HepG2 (cell line): ENCODE measurements around the gene MLST8. TPM values are rescaled to one million over a fixed set of nuclear protein-coding genes. Genes with fewer than 3 reads are reported as not detected.

ENCODE experiments used
- KLF13 ChIP-seq: sonication (generic); formaldehyde crosslinking; IDR thresholded peaks from 2 replicates; pipeline ENCODE4 v1.4.0; 2020; ENCODE audit warnings: mild to moderate bottlenecking, missing genetic modification reagents
- PTBP1 ChIP-seq: fragments of 200-400 bp; formaldehyde crosslinking; IDR thresholded peaks from 2 replicates; pipeline ENCODE4 v1.6.1; 2018; ENCODE audit warnings: low read length, low read depth; ENCODE audit not compliant: poor library complexity, severe bottlenecking
- WIZ ChIP-seq: sonication (generic); formaldehyde crosslinking; IDR thresholded peaks from 2 replicates; pipeline ENCODE4 v1.5.1; 2020; ENCODE audit warnings: mild to moderate bottlenecking, missing genetic modification reagents
- ZNF331 ChIP-seq: sonication (generic); formaldehyde crosslinking; IDR thresholded peaks from 2 replicates; pipeline ENCODE4 v1.4.0; 2020; ENCODE audit warnings: missing genetic modification reagents
- ZNF775 ChIP-seq: sonication (generic); formaldehyde crosslinking; IDR thresholded peaks from 2 replicates; pipeline ENCODE4 v1.4.0; 2020; ENCODE audit warnings: missing genetic modification reagents, mild to moderate bottlenecking, moderate library complexity, borderline replicate concordance
- polyA plus RNA-seq, 8 experiments: library from polyadenylated mRNA; depleted of rRNA in 3 of 8; stranded (reverse) in 7 of 8; unstranded in 1 of 8; fragments of >200 nt; fragmentation: Illumina TruSeq in 4 of 8; extraction: Trizol in 4 of 8; gene quantifications; 2 replicates each; pipeline versions ENCODE4 v1.2.1 to v1.2.3, GENCODE V29; 2011 to 2016; ENCODE audit warnings: low read depth in 4 of 8, missing spikeins in 1 of 8, mixed read lengths in 1 of 8; ENCODE audit not compliant: insufficient read depth in 1 of 8
- total RNA-seq, 5 experiments: library from RNA; depleted of rRNA; stranded (reverse); fragments of >200 nt; fragmentation: Illumina TruSeq; extraction: Trizol; gene quantifications; 2 replicates each; pipeline ENCODE4 v1.2.3, GENCODE V29; 2016; ENCODE audit warnings: low read depth in 1 of 5
- TF ChIP-seq, protein P1 (sequence below): IDR thresholded peaks from 2 replicates; pipeline ENCODE4 v1.6.1; 2016; ENCODE audit warnings: low read depth, missing genetic modification reagents, missing compliant biosample characterization
- TF ChIP-seq, protein P2 (sequence below): sonication (generic); formaldehyde crosslinking; IDR thresholded peaks from 2 replicates; pipeline ENCODE4 v1.4.0; 2020; ENCODE audit warnings: mild to moderate bottlenecking, missing genetic modification reagents
- TF ChIP-seq, protein P3 (sequence below): sonication (generic); formaldehyde crosslinking; IDR thresholded peaks from 2 replicates; pipeline ENCODE4 v1.5.1; 2020; ENCODE audit warnings: missing genetic modification reagents, mild to moderate bottlenecking, borderline replicate concordance
- TF ChIP-seq, protein P4 (sequence below): sonication (generic); formaldehyde crosslinking; IDR thresholded peaks from 2 replicates; pipeline ENCODE4 v1.4.0; 2020; ENCODE audit warnings: missing genetic modification reagents, borderline replicate concordance
- TF ChIP-seq, protein P5 (sequence below): sonication (generic); formaldehyde crosslinking; IDR thresholded peaks from 2 replicates; pipeline ENCODE4 v1.8.0; 2022; ENCODE audit warnings: mild to moderate bottlenecking, missing genetic modification reagents, moderate library complexity
- TF ChIP-seq, protein P6 (sequence below): sonication (generic); IDR thresholded peaks from 2 replicates; pipeline ENCODE4 v1.6.1; 2016; ENCODE audit warnings: low read depth, borderline replicate concordance

The MLST8 gene
- total and polyA plus RNA-seq, 2 of the 13 experiments (the other 11 are each of a cell fraction or from before 2014, with no cell fraction given): 30.8 to 72.7 TPM

DNA sequence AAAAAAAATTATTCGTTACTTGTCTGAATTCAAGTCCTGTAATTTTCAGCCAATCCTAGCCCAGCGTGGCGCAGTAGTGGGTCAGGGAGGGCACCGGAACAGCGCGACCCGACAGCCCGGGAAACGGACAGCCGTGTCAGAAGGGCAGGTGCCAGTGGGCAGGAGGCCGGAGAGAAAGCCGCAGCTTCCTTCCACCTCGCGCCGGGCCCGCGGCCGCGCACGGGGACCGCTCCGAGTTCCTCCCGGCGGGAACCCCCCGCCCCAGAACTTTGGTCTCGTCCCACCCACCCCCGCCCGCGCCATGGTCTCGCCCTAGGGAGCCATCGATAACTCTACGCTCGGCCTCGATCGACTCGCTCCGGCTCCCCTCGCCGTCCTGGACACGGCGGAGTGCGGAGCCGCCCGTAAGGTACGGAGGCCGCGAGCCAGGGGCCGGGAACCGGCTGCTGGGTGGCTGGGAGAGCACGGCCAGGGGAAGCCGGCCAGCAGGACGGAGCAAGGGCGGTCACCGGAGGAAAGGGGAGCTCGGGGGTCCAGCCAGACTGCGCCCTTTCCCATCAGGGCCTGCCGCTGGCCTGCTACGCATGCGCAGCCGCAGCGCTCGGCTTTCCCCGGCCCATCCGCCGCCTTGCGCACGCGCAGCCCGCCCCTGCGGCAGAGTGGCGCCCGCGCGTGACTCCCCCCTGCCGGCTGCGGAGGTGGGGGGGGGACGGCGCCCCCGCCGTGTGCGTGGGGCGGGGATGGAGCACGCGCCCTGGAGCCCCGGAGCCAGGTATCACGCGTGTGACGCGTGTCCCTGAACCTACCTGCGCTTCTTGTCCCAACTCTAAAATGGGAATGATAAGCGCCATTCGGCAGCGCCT is at the start of gene MLST8 (continued):
- TF ChIP-seq, protein P1, sequence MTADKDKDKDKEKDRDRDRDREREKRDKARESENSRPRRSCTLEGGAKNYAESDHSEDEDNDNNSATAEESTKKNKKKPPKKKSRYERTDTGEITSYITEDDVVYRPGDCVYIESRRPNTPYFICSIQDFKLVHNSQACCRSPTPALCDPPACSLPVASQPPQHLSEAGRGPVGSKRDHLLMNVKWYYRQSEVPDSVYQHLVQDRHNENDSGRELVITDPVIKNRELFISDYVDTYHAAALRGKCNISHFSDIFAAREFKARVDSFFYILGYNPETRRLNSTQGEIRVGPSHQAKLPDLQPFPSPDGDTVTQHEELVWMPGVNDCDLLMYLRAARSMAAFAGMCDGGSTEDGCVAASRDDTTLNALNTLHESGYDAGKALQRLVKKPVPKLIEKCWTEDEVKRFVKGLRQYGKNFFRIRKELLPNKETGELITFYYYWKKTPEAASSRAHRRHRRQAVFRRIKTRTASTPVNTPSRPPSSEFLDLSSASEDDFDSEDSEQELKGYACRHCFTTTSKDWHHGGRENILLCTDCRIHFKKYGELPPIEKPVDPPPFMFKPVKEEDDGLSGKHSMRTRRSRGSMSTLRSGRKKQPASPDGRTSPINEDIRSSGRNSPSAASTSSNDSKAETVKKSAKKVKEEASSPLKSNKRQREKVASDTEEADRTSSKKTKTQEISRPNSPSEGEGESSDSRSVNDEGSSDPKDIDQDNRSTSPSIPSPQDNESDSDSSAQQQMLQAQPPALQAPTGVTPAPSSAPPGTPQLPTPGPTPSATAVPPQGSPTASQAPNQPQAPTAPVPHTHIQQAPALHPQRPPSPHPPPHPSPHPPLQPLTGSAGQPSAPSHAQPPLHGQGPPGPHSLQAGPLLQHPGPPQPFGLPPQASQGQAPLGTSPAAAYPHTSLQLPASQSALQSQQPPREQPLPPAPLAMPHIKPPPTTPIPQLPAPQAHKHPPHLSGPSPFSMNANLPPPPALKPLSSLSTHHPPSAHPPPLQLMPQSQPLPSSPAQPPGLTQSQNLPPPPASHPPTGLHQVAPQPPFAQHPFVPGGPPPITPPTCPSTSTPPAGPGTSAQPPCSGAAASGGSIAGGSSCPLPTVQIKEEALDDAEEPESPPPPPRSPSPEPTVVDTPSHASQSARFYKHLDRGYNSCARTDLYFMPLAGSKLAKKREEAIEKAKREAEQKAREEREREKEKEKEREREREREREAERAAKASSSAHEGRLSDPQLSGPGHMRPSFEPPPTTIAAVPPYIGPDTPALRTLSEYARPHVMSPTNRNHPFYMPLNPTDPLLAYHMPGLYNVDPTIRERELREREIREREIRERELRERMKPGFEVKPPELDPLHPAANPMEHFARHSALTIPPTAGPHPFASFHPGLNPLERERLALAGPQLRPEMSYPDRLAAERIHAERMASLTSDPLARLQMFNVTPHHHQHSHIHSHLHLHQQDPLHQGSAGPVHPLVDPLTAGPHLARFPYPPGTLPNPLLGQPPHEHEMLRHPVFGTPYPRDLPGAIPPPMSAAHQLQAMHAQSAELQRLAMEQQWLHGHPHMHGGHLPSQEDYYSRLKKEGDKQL (CRISPR knock-in tag): no peak
- peak; percentile 71 for TF ChIP-seq PTBP1
- TF ChIP-seq, protein P2, sequence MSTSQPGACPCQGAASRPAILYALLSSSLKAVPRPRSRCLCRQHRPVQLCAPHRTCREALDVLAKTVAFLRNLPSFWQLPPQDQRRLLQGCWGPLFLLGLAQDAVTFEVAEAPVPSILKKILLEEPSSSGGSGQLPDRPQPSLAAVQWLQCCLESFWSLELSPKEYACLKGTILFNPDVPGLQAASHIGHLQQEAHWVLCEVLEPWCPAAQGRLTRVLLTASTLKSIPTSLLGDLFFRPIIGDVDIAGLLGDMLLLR: peak; percentile 80; the same call in 1 of the 2 replicates
- TF ChIP-seq WIZ (CRISPR knock-in tag): no peak
- TF ChIP-seq, protein P3, sequence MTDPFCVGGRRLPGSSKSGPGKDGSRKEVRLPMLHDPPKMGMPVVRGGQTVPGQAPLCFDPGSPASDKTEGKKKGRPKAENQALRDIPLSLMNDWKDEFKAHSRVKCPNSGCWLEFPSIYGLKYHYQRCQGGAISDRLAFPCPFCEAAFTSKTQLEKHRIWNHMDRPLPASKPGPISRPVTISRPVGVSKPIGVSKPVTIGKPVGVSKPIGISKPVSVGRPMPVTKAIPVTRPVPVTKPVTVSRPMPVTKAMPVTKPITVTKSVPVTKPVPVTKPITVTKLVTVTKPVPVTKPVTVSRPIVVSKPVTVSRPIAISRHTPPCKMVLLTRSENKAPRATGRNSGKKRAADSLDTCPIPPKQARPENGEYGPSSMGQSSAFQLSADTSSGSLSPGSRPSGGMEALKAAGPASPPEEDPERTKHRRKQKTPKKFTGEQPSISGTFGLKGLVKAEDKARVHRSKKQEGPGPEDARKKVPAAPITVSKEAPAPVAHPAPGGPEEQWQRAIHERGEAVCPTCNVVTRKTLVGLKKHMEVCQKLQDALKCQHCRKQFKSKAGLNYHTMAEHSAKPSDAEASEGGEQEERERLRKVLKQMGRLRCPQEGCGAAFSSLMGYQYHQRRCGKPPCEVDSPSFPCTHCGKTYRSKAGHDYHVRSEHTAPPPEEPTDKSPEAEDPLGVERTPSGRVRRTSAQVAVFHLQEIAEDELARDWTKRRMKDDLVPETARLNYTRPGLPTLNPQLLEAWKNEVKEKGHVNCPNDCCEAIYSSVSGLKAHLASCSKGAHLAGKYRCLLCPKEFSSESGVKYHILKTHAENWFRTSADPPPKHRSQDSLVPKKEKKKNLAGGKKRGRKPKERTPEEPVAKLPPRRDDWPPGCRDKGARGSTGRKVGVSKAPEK: no peak
- no peak for TF ChIP-seq ZNF775 (CRISPR knock-in tag)
- no peak for TF ChIP-seq KLF13
- TF ChIP-seq, protein P4, sequence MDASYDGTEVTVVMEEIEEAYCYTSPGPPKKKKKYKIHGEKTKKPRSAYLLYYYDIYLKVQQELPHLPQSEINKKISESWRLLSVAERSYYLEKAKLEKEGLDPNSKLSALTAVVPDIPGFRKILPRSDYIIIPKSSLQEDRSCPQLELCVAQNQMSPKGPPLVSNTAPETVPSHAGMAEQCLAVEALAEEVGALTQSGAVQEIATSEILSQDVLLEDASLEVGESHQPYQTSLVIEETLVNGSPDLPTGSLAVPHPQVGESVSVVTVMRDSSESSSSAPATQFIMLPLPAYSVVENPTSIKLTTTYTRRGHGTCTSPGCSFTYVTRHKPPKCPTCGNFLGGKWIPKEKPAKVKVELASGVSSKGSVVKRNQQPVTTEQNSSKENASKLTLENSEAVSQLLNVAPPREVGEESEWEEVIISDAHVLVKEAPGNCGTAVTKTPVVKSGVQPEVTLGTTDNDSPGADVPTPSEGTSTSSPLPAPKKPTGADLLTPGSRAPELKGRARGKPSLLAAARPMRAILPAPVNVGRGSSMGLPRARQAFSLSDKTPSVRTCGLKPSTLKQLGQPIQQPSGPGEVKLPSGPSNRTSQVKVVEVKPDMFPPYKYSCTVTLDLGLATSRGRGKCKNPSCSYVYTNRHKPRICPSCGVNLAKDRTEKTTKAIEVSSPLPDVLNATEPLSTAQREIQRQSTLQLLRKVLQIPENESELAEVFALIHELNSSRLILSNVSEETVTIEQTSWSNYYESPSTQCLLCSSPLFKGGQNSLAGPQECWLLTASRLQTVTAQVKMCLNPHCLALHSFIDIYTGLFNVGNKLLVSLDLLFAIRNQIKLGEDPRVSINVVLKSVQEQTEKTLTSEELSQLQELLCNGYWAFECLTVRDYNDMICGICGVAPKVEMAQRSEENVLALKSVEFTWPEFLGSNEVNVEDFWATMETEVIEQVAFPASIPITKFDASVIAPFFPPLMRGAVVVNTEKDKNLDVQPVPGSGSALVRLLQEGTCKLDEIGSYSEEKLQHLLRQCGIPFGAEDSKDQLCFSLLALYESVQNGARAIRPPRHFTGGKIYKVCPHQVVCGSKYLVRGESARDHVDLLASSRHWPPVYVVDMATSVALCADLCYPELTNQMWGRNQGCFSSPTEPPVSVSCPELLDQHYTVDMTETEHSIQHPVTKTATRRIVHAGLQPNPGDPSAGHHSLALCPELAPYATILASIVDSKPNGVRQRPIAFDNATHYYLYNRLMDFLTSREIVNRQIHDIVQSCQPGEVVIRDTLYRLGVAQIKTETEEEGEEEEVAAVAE (CRISPR knock-in tag): peak; percentile 64; the same call in 1 of the 2 replicates
- TF ChIP-seq, protein P5, sequence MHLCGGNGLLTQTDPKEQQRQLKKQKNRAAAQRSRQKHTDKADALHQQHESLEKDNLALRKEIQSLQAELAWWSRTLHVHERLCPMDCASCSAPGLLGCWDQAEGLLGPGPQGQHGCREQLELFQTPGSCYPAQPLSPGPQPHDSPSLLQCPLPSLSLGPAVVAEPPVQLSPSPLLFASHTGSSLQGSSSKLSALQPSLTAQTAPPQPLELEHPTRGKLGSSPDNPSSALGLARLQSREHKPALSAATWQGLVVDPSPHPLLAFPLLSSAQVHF (CRISPR knock-in tag): peak; percentile 72; the same call in 1 of the 2 replicates
- TF ChIP-seq, protein P6, sequence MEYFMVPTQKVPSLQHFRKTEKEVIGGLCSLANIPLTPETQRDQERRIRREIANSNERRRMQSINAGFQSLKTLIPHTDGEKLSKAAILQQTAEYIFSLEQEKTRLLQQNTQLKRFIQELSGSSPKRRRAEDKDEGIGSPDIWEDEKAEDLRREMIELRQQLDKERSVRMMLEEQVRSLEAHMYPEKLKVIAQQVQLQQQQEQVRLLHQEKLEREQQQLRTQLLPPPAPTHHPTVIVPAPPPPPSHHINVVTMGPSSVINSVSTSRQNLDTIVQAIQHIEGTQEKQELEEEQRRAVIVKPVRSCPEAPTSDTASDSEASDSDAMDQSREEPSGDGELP: no peak
- 0 out of 2 replicates have a peak, but pooled peaks have one; percentile 3 for TF ChIP-seq ZNF331 (CRISPR knock-in tag)
